Activated CD8-positive, alpha-beta memory T cell treated with anti-CD3 and anti-CD28 coated beads, Interleukin-2, amount 50 U/mL, for 24 hours (primary cell): ENCODE data around the gene NUAK1.

ENCODE experiments used
- DNase-seq: peaks from one replicate; pipeline ENCODE4 v3.0.0-alpha.2; 2020; ENCODE audit errors: extremely low read depth

Gene NUAK1

DNA sequence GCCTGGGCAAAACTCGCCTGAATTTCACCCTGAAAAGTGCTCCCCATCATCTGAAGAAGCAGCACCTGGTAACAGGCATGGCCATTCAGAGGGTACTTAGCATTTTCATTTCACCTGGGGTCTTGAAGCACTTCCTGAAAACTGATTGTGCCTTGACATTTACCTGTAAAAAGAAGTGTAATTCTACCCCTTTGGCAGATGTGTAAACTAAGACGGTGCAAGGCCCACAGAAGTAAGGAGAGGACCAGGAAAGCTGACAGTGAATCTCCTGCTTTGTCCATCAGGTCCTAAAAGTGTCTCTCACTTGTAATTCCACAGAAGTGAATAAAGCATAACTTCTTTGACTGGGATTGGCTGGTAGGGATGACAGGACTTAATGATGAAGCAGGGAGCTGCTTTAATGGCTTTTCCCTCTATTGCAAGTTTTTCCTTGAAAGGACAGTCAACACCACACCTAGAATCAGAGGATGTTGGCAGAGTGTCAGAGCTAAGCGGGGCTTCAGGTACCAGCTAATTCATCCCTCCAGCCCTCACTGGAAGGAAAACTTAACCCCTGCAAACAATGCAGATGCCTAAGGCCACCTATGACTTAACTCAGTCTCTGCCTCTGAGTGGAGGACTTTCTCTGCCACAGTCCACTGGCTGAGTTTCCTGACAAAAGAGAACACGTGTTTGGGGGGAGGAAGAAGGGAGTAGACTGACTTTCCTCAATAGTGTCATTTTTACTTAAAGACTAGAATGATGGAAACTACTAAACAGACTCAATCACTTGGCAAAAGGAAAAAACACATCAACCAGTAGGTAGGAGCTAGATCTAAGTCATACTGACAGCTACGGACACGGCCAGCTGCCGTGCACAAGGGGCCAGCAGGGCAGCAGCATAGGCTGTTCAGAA lies 74.7 kb downstream of the NUAK1 start:
- DNase-seq: no peak

DNA sequence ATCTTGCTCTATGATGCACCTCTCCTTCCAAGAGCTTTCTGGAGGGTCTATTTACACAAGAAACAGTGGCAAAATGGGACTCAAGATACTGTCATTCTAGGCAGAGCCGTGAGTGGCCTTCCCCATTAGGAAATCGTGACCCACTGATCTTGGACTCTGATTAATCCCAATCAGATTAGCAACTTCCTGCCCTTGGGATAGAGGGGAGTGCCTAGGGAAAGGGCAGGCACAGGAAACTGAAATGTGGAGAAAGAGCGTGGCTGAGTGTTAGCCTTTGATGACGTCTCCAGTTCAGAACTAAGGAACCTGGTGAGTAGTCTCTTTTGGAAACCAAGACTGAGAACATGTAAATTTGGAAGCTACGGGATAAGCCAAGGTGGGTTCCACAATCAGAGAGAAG lies 76.1 kb downstream of the NUAK1 start:
- DNase-seq: no peak

DNA sequence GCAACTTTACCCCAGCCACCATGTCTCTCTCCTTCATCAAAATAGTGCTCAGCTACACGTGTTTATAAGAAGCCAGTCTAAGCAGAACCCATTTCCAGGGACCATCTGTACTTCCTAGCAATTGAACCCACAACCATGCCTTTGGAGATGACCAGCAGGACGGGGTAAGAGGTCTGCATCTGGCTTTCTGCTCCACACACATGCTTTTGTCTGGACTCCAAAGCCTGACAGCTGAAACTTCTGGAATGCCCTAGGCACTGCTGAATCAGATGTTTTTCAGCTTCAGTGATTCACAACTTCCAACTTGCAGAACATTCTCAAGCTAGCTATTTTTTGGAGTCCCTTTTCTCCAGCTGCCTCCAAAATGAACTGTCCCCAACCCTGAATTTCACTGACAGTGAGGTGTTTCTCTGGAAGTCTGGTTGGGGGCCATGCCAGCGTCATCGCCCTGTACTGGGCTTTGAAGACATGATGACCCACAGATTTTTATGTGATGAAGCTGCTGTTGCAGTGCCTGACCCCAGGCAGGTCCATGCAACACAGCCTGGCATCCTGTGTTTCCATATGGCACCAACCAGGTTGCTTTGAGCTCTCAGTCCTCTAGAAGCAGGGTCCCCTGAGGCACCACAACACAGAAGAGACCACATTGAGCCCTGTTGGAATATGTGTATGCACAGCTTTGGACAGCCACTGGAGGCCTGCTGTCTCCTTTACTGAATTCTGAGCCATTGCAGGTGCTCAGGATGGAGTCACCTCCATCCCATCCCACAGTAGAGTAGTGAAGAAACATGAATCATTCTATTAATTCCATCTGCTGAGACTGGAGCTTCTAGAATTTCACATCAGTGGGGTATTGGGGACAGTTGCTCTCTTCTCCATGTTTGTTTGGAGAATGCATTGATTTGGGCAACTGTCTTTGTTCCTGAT lies 80.2 kb downstream of the NUAK1 start:
- DNase-seq: no peak

DNA sequence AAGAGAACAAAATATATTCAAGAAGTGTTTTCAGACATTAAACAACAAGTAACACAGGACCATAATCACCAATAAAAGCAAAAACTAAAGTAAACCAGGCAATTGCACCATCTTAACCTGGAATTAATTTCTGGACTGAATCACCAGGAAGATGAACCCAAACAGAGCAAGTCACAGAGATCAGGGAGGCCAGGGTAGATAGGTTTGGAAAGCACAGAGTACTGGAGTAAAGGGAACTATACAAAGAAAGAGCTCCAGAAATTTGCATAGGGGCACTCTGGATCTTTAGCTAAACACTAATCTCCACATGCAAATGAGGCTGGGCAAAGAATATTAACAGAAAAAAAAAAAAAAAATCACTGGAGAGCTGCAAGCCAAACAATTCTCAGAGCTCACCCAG lies 84.7 kb downstream of the NUAK1 start:
- DNase-seq: no peak

DNA sequence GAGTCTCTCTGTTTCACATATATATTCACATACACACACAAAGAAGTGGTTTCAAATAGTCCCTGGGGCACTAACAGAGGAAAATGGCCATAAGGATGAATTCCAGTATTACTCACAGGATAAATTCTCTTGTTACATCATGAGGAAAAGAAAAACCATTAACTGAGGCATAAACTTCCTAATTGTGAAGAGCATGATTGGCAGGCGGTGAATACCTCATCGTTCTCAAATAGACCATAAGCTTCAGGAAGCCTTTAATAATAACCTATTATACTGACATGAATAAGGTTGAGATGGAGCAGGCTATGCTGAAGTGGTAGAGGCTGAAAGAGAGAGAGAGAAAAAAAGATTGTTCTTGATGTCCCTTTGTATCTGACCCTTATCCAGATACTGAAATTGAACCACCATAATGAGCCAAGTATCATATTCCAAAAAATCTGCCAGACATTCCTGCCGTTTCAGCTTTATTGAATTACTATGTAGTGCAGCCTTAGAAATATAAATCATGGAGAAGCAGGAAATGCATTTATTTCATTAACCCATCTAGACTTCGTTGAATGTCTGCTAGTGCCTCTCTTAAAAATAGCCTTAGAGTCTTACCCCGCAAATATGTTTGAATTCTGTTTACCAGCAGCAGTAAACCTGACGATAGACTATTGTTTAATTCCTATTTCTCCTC lies 86.8 kb downstream of the NUAK1 start:
- no peak for DNase-seq

DNA sequence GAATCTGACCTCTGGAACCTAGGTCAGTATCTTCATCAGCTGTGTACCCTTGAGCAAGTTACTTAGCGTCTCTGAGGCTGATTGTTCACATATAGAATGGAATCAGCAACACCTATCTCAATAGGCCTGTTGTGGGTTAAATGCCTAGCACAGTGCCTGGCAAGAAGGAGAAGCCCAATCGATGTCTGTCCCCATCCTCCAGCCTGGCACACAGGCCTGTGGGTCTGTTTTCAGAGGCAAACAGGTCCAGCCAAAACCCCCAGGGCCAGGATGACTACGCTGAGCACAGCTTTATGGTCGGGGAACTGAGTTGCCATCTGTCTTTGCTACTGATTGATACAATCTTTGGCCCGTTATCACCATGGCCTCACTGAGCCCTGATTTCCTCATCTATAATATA lies 89.2 kb downstream of the NUAK1 start:
- DNase-seq: no peak

DNA sequence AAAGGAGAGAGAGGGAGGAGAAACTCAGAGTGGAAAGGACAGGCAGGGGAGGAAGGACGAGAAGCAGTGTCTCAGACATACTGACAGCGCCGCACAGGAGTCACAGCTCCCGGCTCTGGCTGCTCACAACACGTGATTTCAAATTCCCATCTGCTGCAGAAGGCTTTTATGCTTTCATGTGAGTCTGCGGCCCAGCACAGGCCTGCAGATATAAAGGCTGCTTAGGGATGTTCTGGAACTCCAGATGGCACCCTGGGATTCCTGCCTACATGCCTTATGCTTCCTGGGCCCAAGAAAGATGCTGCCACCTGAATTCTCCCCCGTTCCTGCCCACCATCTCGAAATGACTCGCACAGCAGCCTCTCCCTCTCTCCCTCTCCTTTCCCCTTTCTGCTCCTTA lies 89.6 kb downstream of the NUAK1 start:
- no peak for DNase-seq

DNA sequence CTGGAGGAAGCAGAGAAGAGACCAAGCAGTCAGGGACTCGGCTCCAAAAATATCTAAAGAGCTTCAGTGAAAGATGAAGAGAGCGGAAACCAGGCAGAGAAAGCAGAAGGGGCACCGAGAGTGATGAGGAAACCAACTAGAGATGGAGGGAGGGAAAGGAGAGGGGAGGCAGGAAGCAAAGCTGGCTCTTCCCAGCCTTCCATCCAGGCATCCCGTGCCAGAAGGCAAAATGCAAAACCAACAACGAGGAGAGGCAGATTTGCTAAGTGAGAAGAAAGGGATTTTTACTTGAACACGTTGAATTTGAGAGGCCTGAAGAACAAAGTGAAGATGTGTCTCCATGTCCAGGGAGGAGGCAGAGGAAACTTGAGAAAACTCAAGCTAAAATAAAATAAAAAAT lies 90.1 kb downstream of the NUAK1 start:
- no peak for DNase-seq

DNA sequence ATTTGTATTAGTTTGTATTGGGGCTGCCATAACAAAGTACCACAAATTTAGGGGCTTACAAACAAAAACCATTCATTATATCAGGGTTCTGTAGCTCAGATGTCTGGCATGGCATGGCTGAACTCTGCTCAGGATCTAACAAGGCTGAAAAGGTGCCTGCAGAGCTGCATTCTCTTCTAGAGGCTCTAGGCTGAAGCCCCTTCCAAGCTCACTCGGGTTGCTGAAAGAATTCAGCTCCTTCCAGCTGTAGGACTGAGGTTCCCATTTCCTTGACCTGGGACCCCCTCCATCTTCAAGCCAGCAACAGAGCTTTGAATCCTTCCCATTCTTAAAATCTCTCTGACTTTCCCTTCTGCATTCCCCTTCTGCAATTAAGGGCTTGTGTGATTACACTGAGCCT lies 90.7 kb downstream of the NUAK1 start:
- DNase-seq: no peak

DNA sequence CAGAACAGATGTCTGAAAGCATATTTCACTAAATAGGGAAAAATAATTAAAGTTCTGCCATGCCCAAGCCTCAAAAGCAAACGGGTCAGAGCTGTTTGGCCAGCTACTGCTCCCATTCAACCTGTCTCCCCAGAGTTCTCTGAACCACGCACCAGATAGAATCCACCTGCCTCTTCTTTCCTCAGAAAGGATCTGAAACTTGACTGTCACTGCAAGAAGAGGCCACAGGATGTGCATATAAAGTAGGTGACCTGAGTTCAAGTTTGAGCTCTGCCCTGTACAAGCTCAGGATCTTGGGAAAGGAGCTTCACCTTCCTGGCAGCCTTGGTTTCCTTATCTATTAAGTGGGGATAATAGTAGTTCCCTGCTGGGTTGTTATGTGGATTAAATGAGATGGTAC lies 91.8 kb downstream of the NUAK1 start:
- DNase-seq: no peak

DNA sequence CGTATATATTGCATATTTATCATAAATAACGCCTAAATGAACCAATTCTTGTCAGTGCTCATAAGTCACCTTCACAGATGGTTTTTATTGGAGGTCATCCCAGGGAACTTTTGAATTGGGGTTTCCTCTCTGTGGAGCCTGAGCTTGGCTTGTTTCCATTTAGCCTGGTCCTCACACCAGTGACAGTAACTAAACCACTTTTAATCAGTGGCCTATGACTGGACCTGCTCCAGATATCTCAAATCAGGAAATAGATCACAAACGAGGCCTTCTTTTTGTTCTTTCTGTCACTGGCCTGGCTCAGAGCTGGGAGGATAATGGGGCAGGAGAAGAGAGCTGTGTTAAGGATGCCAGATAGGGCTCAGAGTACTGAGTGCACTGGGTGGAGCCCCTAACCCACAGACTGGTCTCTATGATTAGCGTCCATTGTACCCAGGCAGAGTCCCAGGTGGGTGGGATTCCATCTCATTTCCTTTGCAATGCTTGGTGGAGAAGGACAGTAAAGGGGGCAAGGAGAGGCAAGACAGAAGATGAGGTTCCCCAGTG lies 92.4 kb downstream of the NUAK1 start:
- no peak for DNase-seq

DNA sequence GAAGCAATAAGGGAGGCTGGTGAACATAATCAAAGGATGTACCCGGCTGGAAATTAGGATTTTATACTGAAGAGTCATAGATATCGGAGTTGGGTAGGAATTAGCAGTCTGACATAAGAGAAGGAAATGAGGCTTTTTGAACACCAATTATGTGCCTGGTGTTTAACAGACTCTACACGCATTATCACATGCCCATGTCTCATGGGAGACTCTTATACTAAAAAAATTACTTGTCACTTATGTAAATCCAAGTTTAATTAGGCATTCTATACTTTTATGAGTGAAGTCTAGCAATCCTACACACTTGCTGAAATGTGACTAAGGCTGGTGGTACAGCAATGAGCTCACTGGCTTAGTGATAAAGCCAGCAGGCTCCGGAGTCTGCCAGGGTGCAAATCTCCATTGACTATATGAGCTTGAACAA lies 93.5 kb downstream of the NUAK1 start:
- no peak for DNase-seq

DNA sequence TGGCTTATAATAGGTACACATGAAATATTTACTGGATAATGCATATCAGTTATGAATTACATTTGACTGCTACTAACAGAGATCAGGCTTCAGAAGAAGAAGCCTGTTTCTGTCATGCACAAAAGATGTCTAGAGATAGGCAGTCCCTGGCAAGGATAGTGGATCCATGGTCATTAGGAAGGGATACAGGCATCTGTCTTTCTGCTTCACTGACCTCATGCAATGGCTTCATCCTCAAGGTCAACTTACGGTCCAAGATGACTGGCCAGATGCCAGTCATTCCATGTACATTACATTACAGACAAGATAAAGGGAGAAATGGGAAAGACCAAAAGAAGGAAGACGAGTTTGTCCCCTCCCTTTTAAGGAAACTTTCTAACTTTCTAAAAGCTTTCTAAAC lies 94.0 kb downstream of the NUAK1 start:
- DNase-seq: no peak

DNA sequence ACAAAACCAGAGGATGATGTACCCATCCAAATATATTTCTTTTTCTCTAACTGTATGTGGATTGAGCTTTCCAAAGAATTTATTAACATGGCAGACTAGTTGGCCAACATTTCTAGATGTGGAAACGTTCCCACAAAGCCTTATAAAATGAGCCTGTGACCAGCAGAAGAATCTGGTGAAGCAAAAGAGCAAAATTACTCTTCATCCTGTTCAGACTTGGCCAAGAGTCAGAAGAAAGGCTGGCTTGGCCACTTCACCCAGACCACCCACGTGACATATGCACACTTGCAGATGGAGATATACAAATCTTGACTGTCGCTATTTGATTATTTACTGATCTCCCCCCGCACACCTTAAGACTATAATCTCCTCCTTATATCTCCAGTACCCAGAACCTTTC lies 96.7 kb downstream of the NUAK1 start:
- no peak for DNase-seq

DNA sequence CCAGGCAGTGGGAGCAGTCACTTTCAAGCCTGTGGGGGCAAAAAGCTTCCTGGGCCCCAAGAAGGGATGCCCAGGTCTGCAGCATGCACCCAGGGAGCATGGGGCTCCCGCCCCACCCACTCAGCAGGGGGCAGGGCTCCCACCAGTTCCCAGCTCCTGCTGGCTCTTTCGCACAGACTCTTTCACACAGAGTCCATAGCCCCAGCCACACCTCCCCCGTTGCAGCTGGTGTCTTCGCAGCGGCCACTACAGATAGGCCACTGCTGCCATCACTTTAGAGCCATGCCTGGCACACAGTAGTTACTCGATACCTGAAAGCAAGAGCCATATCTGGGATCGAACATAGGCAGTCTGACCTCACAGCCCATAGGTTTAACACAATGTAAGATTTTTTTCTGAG lies 98.2 kb downstream of the NUAK1 start:
- no peak for DNase-seq

DNA sequence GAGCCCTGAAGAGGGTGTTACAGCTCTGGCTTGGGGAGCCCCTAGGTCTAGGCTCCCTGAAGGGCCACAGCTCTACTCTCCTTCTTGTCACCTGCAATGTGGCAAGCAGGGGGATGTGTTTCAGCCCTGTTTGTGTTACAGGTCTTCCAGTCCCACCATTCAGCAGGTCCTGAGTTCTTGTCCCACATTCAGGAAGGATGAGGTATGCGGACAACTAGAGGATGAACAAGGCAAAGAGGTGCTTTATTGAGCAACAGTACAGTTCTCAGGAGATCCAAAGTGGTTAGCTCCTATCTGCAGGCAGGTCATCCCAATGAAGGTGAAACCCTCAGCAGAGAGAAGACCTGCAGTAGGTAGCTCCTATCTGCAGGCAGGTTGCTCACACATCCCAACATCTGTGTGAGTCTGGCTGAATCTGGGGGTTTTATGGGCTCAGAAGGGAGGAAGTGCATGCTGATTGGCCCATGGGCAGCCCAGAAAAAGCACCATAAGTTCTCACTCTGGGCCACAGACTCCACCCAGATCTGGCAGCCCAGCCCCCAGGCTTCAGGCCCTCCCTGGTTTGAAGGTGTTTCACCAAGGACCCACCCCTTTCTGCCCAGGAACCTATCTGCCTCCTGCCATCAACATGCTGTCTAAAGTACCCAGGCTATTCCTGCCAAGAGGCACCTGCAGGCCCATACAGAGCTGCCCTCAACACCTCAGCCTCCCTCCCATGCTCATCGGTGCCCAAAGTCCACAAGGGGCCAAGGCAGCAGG lies 98.9 kb downstream of the NUAK1 start:
- DNase-seq: no peak

DNA sequence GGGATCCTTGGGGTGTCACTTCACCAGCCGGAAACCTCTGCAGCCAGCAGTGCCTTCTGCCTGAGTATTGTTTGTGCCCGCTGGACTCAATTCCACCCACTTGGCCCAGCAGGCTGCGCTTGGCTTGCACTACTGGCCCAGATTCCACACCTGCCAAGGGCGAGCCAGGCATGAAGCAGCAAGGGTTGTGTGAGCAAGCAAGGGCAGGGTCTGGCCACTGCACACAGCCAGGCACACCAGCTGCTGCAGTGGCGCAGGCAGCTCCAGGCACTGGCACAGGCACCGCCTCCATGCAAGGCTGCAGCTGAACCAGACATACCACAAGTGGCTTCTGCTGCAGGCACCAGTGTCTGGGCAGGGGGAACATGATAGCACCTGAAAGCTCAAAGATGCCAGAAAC lies 99.5 kb downstream of the NUAK1 start:
- DNase-seq: no peak

DNA sequence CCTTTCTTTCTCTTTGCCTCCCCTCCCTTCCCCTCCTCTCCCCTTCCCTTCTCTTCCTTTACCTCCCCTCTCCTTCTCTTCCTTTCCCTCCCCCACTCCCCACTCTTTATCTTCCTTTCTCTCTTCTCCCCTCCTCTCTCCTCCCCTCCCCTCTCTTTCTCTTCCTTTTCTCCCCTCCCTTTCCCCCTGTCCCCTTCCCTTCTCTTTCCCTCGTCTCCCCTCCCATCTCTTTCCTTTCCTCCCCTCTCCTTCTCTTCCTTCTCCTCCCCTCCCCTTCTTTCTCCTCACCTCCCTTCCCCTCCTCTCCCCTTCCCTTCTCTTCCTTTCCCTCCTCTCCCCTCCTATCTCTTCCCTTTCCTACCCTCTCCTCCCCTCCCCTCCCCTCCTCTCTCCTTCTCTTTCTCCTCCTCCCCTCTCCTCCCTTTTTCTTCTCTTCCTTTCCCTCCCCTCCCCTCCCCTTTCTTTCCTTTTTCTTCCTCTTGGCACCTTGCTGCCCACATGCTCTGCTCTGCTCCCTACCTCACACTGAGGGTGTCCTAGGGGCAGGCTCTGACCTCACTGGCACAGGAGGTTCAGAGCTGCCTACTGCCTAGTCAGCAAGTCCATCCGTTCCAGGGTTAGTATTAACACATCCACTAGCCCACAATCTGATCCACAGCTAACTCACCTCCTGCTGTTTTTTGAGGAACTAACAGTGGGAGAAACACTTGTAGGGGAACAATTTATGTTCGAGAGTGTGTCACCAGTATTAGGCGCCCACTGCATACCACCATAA lies 101.0 kb downstream of the NUAK1 start:
- DNase-seq: no peak

DNA sequence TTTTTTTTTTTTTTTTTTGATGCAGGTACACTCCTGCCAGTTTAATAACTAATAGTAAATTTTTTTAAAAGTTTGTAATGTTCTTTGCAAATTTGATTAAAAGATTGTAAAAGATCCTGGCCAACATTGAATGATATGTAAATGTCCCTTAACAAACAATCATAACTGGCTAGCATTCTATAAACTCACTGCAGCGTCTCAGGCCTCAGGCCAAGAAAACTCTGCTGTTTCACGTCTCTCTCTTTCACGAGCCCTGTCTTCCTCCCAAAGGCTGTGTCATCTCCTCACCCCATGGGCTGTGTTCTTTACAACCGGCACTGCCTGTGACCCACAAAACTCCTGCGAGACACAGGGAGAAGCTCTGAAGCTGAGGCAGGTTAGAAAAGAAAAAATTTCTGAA lies 103.3 kb downstream of the NUAK1 start:
- no peak for DNase-seq

DNA sequence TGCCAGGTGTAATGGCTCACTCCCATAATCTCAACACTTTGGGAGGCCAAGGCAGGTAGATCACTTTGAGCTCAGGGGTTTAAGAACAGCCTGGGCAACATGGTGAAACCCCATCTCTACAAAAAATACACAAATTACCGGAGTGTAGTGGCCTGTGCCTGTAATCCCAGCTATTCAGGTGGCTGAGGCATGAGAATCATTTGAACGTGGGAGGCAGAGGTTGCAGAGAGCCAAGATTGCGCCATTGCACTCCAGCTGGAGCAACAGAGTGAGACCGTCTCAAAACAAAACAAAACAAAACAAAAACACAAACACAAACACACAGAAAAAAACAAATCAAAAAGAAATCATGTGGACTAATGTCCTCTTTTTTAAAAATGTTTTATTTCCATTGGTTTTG lies 104.4 kb downstream of the NUAK1 start:
- DNase-seq: no peak
